Loucy (cell line): ENCODE measurements around the gene TMEM258.
A peak's percentile ranks its signal among the peaks of the same experiment; 100 is the strongest.

Experiments
- H2AFZ ChIP-seq: fragments of 200-600 bp; sonication (generic); 2 replicates; pipeline ENCODE4 v1.6.0; 2016; ENCODE audit warnings: antibody characterized with exemption, mild to moderate bottlenecking, low read length, moderate library complexity
- H3F3A ChIP-seq: fragments of 200-600 bp; 2 replicates; pipeline ENCODE4 v1.6.0; 2016; ENCODE audit warnings: antibody characterized with exemption, low read depth, mild to moderate bottlenecking
- H3K27me3 ChIP-seq: fragments of 200-600 bp; sonication (generic); 2 replicates; pipeline ENCODE4 v1.6.1; 2014; ENCODE audit warnings: low read length, mild to moderate bottlenecking; ENCODE audit not compliant: insufficient read depth, poor library complexity, severe bottlenecking
- H3K36me3 ChIP-seq: fragments of 200-600 bp; sonication (generic); 2 replicates; pipeline ENCODE4 v1.6.1; 2016; ENCODE audit warnings: low read length; ENCODE audit not compliant: insufficient read depth
- H3K4me1 ChIP-seq: fragments of 200-600 bp; sonication (generic); 2 replicates; pipeline ENCODE4 v1.5.1; 2014; ENCODE audit warnings: low read length, mild to moderate bottlenecking; ENCODE audit not compliant: insufficient read depth, poor library complexity, severe bottlenecking
- H3K4me2 ChIP-seq: fragments of 200-600 bp; sonication (generic); 2 replicates; pipeline ENCODE4 v1.6.0; 2014; ENCODE audit warnings: antibody characterized with exemption, low read length, low read depth, mild to moderate bottlenecking; ENCODE audit not compliant: poor library complexity, severe bottlenecking
- H3K4me3 ChIP-seq: fragments of 200-600 bp; sonication (generic); 2 replicates; pipeline ENCODE4 v1.5.1; 2014; ENCODE audit warnings: low read length, mild to moderate bottlenecking, mixed read lengths; ENCODE audit not compliant: poor library complexity, severe bottlenecking
- H3K79me2 ChIP-seq: fragments of 200-600 bp; sonication (generic); 2 replicates; pipeline ENCODE4 v1.6.1; 2014; ENCODE audit warnings: low read length; ENCODE audit not compliant: insufficient read depth
- H3K9ac ChIP-seq: fragments of 200-600 bp; sonication (generic); 2 replicates; pipeline ENCODE4 v1.6.0; 2014; ENCODE audit warnings: mild to moderate bottlenecking, low read depth, low read length, moderate library complexity; ENCODE audit not compliant: poor library complexity, severe bottlenecking
- H3K9me2 ChIP-seq: fragments of 200-600 bp; sonication (generic); replicated peaks from 2 replicates; pipeline ENCODE4 v1.6.1; 2016; ENCODE audit warnings: low read depth, low read length, mixed read lengths
- H3K9me3 ChIP-seq: fragments of 200-600 bp; sonication (generic); 2 replicates; pipeline ENCODE4 v1.6.1; 2014; ENCODE audit warnings: mild to moderate bottlenecking, antibody characterized with exemption, low read length, low read depth; ENCODE audit not compliant: insufficient read depth
- H4K20me1 ChIP-seq: fragments of 200-600 bp; sonication (generic); 2 replicates; pipeline ENCODE4 v1.6.0; 2014; ENCODE audit warnings: antibody characterized with exemption, low read length, mild to moderate bottlenecking; ENCODE audit not compliant: insufficient read depth, poor library complexity, severe bottlenecking
- CTCF ChIP-seq: fragments of 200-600 bp; sonication (generic); conservative IDR thresholded peaks from 2 replicates; pipeline ENCODE4 v1.5.1; 2014; ENCODE audit warnings: mild to moderate bottlenecking, antibody characterized with exemption, low read length
- EZH2phosphoT487 ChIP-seq: fragments of 200-600 bp; IDR thresholded peaks from 2 replicates; pipeline ENCODE4 v1.6.1; 2018; ENCODE audit warnings: antibody characterized with exemption, mild to moderate bottlenecking, moderate library complexity, borderline replicate concordance

Gene TMEM258

DNA sequence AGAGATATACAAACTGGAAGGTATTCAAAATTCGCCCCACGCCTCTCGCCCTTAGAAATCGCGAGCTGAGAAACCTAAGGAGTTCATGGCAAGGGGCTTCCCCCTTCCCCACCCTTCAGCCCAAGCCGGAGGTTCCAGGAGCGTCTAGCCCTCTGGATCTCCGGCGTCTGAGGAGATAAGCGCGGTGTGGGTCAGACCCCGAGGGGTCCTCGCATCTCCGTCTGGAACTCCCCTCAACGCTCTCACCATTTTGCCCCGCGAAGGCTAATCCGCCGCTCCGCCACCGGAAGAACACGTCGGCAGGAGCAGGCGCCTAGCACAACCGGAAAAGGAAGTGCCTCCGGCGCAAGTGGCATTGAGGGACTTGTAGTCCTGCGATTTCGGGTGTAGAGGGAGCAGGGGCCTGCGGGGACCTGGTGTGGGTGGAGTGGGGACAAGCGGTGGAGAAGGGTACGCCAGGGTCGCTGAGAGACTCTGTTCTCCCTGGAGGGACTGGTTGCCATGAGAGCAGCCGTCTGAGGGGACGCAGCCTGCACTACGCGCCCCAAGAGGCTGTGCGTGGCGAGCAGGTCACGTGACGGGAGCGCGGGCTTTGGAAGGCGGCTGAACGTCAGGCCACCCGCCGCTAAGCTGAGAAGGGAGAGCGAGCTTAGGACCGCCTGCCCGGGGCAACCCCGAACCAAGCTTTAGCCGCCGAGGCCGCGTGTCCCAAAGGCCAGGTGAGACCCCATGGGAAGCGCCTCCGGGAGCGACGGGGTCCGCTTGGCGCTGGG lies at the start of gene TMEM258, which contains the start of gene FEN1:
Gene TMEM258 (minus strand): TSS at position 290 of the 773 bp plus-strand sequence. CDS start 41 bp downstream, at position 249.
Gene FEN1 (plus strand): TSS at position 602 of the 773 bp plus-strand sequence. CDS start 2,451 bp downstream, outside the sequence.
- Histone ChIP-seq H3K9me3 (no peaks in the 10 kb centered on the region), H3K27me3 (peaks cover 5% of the 10 kb centered on the region), H3K9ac (peak within 1 kb of the TSS; percentile 93), H3K36me3 (peaks cover 19% of the 10 kb centered on the region; the same call in 1 of the 2 replicates), H3K4me1 (peaks cover 28% of the 10 kb centered on the region), H3K4me3 (peak within 1 kb of the TSS; percentile 85), H3K9me2 (no peaks in the 10 kb centered on the region), H3K4me2 (peak within 1 kb of the TSS; percentile 90), H2AFZ (peak within 1 kb of the TSS; percentile 90), H3K79me2 (peaks cover 88% of the 10 kb centered on the region), H3F3A (peaks cover 4% of the 10 kb centered on the region; the same call in 1 of the 2 replicates), H4K20me1 (peaks cover 40% of the 10 kb centered on the region)
- TF ChIP-seq CTCF (no peak), EZH2phosphoT487 (no peak)

- Histone ChIP-seq H3K36me3 (peaks cover 81% of the 10 kb centered on the region; the same call in 1 of the 2 replicates), H3F3A (no peaks in the 10 kb centered on the region), H3K4me1 (peaks cover 8% of the 10 kb centered on the region), H3K9me3 (no peaks in the 10 kb centered on the region), H3K9me2 (no peaks in the 10 kb centered on the region), H4K20me1 (peaks cover 15% of the 10 kb centered on the region), H2AFZ (no peak overlapping the region), H3K4me2 (no peak overlapping the region), H3K27me3 (no peaks in the 10 kb centered on the region), H3K4me3 (no peak overlapping the region), H3K79me2 (peaks cover 51% of the 10 kb centered on the region), H3K9ac (no peak overlapping the region)
- TF ChIP-seq CTCF (no peak), EZH2phosphoT487 (no peak)
These were observed 49.5 kb upstream of the TMEM258 start for GRCh38 chr11:61841636-61842527.

DNA sequence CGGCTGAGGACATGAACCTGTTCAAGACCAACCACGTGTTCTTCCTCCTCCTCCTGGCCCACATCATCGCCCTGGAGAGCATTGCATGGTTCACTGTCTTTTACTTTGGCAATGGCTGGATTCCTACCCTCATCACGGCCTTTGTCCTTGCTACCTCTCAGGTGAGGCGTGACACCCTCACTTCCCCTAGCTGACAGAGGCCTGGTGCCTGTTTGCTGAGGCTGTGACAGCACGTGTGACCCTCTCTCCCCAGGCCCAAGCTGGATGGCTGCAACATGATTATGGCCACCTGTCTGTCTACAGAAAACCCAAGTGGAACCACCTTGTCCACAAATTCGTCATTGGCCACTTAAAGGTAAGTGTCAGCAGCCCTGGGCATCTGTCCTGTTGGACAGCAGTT lies 48.0 kb upstream of the TMEM258 start:
- Histone ChIP-seq H3K36me3 (peaks cover 67% of the 10 kb centered on the region; the same call in 1 of the 2 replicates), H3K9me3 (no peaks in the 10 kb centered on the region), H4K20me1 (peaks cover 13% of the 10 kb centered on the region), H3K27me3 (no peaks in the 10 kb centered on the region), H3K9me2 (no peaks in the 10 kb centered on the region), H3F3A (peaks cover 4% of the 10 kb centered on the region; the same call in 1 of the 2 replicates), H2AFZ (no peak overlapping the region), H3K79me2 (peaks cover 62% of the 10 kb centered on the region), H3K4me1 (peaks cover 23% of the 10 kb centered on the region), H3K4me2 (no peak overlapping the region), H3K9ac (no peak overlapping the region), H3K4me3 (no peak overlapping the region)
- TF ChIP-seq EZH2phosphoT487 (no peak), CTCF (no peak)
